Inferior parietal cortex (tissue), 1 donor: ENCODE measurements around the gene DAB2.

Experiments used
- DNase-seq: peaks from one replicate; pipeline ENCODE4 v3.0.0-alpha.2; 2016; ENCODE audit errors: extremely low spot score

Gene DAB2

DNA sequence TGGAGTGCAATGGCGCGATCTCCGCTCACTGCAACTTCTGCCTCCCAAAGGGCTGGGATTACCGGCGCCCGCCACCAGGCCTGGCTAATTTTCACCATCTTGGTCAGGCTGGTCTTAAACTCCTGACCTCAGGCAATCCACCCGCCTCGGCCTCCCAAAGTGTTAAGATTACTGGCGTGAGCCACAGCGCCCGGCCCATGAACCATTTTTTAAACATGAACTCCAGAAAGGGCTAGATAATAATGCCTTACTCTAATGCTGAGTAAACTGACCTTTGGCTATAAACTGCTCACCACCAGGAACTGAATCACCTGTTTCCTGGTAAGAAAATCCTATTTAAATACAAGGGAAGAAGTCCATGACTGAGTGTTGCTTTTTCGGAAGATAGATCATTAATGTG lies 23.2 kb upstream of the DAB2 start:
- no peak for DNase-seq

- DNase-seq: no peak
These were observed 22.3 kb upstream of the DAB2 start for GRCh38 chr5:39447059-39447458.

- no peak for DNase-seq
These were observed 21.5 kb upstream of the DAB2 start for GRCh38 chr5:39446231-39446630.

- no peak for DNase-seq
These were observed 19.1 kb upstream of the DAB2 start for GRCh38 chr5:39443911-39444310.

- DNase-seq: no peak
These were observed 18.2 kb upstream of the DAB2 start for GRCh38 chr5:39442991-39443390.

DNA sequence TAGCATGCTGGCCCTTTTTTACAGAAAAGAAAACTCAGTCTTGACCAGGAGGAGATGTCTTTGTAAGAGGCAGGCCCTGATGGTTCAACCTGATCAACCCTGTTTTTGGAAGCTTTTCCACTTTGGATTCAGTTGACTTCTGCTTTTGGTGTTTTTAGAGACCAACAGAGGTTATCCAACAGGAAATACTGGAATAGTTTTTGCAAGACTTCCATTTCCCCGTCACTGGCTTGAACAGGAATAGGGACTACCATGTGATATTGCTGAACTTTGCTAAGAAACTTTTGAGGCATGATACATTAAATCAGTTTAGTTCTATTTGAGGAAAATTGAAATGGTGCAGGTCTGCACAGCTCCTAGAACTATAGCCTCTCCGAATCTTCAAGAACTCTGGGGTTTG lies 17.1 kb upstream of the DAB2 start:
- no peak for DNase-seq

DNA sequence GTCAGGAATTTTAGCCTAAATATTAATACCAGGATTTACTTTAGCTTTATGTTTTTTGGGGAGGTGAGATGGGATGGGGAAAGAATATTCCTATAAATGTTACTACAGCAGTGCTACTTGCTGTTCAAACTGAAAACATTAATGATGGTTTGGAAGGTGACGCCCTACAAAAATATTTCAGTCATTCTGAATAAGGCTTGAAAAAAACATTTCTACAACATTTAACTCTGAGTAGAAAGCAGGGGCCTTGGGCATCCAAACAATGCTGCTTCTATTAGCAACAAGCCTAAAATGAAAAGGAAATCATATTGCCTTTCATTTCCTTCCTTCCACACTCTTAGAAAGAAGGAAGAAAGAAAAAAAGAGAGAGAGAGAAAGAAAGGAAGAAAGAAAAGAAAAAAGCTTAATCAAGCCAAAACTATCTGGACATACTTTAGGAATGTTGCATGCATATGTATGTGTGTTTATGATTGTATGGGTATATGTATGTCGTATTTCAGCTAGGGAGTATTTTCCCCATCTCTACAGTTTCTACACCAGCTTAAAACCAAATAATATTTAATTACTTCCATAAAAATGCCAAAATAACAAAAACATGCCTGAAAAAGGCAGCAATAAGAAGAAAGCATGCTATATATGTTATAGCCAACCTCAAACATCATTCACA lies 16.3 kb upstream of the DAB2 start:
- no peak for DNase-seq

- DNase-seq: no peak
These were observed 15.6 kb upstream of the DAB2 start for GRCh38 chr5:39440192-39440957.

DNA sequence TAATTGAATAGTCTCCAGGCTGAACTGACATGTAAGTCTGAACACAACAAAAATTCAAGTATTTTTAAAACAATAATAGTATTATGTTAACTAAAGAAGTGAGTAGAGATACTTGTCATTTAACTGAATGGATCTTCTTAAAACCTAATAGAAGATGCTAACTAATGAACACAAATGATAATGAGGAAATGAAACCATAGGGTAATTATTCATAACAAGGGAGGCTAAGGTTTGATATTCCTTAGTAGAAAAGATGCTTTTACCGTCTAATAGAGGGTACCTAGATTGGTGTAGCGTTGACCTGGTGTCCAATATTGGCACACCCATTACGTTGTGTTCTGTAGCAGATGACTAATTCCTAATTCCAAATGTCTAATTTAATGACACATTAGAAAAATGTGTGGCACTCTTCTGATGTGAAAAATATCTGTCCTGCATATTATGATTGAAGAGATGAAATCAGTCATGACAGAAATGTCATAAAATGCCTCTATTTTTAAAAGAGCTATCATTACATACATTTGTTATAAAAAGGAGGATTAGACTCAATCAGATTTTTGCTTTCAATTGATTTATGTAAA lies 14.9 kb upstream of the DAB2 start:
- DNase-seq: no peak

GRCh38 chr5:39437467-39437866 lies 12.7 kb upstream of the DAB2 start:
- DNase-seq: no peak

GRCh38 chr5:39433848-39434247 lies 9.1 kb upstream of the DAB2 start:
- no peak for DNase-seq

GRCh38 chr5:39432696-39433530 lies 8.1 kb upstream of the DAB2 start:
- no peak for DNase-seq

GRCh38 chr5:39430461-39430860 lies 5.7 kb upstream of the DAB2 start:
- DNase-seq: no peak

DNA sequence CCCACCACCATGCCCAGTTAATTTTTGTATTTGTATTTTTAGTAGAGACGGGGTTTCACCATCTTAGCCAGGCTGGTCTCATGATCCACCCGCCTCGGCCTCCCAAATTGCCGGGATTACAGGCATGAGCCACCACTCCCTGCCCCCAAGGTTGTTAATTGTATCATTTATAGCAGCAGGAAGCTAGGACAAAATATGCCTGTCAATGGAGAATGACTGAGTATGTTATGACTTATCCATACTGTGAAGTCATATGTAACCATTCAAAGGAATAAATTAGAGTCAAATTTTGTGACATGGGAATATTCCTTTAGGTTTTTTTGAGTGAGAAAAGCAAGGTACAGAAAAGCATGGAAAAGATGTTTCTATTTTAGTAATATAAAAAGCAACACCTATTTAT lies 3.9 kb upstream of the DAB2 start:
- DNase-seq: no peak

DNA sequence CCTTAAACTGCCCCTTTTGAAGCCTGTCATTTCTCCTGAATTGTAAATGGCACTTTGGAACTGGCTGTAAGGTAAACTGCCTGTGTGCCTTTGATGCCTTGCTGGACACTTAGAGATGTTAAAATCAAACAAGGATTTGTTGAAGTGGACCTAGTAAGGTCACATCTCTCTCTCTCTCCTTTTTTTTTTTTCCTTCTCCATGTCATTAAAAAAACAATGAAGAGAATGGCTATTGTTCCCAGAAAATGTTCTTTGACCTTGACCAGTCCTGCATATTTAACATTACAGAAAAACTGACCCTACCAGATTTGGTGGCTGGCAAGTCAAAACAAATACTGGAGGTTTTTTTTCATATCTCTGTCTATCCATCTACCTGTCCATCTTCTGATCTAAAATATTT lies 2.9 kb upstream of the DAB2 start:
- no peak for DNase-seq

- no peak for DNase-seq
These were observed 2.4 kb upstream of the DAB2 start for GRCh38 chr5:39427229-39427628.

- no peak for DNase-seq
These were observed 1.9 kb upstream of the DAB2 start for GRCh38 chr5:39426746-39427105.

- no peak for DNase-seq
These were observed 1.4 kb upstream of the DAB2 start for GRCh38 chr5:39426051-39426745.

DNA sequence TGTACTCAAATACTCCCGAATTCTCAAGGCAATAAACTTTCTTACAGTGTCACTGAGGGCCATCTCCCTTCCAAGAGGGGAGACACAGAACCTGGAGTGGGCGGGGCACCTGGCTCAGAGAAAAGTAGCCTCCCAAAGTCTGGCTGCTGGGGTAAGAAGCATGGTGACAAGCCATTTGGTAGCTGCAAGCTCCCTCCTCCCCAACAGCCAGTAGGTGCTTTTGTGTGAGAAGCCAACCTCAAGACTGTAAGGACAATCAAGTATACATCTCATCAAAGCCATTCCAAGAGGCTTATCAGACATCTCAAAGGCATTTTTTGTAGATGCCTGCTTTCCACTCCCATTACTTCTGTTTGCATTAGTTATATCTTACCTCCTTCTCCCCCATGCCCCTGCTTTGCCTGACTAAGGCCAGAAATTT lies 1.4 kb downstream of the DAB2 start:
- DNase-seq: no peak

DNA sequence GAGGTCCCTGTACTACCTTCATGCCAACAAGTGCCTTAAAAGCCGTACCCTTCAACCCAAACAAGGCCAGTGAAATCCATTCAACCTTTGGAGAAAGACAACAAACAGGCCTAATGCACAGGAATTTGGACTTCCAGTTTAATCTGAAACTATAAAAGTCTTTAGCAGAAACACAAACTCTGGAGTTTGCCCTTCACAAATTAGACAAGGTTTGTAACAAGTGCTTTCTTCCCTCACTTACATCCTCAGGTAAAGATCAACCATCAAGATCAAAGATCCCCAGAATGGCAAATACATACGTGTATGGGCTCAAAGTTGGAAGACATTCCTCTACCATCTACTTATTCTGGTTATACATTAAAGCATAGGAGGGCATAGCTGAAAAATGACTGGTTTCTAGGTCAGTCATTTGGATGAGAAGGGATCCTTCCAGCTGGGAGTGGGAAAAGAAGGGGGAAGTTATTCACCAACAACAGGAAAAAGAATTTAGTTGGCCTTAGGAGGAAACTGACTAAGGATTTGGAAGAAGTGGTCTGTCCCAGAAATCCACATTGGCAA lies 2.0 kb downstream of the DAB2 start:
- DNase-seq: no peak

DNA sequence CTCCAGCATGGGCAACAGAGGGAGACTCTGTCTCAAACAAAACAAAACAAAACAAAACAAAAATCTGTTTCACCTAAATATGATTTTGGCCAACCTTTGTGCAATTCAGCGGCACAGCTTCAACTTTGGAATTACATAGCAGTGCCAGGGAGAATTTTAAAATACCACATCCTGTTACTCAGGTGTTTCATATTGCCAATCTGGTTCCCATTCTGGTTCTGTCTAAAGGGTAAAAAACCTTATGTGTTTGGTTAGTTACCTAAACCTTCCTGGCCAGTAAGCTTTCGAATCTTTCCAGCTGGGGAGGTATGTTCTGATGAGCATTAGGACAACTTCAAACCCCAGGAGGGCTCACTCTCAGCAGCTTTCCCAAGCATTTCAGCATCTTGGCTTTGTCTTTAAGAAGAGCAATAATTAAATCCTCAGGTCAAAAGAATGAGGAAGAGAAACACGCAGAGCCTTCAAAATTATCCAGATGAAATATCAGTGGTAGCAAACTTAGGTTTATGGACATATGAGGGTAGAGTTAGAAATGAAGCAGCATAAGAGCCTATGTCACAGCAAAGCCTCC lies 2.7 kb downstream of the DAB2 start:
- DNase-seq: no peak
